GM18858 (cell line): ENCODE results near the gene DNAH12.
"Not testable (repeated sequence)": the region's sequence is repeated elsewhere in the genome, so short reads cannot be mapped to it uniquely, and the experiment has no call there.

Source experiments
- ATAC-seq: cut with Tn5 transposase; IDR thresholded peaks from one replicate; pipeline ENCODE4 v1.9.1; 2021; ENCODE audit not compliant: unreplicated experiment

The DNAH12 gene

DNA sequence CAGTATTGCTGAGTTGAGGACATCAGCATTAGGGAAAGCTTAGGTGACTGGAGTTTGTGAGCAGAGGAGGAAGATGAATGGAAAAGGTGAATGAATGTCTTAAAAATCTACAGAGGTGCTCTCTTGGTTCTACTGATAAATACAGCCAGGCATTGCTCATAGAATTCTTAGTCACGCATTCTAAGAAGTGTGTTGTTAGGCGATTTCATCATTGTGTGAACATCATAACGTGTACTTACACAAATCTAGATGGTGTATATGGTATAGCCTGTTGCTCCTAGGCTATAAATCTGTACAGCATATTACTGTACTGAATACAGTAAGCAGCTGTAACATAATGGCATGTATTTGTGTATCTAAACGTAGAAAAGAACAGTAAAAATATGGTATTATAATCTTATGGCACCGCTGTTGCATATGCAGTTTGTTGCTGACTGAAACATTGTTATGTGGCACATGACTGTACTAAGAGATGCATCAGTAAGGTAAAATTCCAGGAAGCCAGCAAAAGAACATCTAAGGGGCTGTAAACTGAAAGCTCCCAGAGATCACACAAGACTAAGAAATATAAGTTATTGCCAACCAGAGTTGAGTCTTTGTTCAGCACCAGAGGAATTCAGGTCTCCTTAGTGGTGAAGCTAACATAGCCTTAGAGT is 208.7 kb downstream of the DNAH12 start:
- ATAC-seq, result no peak

DNA sequence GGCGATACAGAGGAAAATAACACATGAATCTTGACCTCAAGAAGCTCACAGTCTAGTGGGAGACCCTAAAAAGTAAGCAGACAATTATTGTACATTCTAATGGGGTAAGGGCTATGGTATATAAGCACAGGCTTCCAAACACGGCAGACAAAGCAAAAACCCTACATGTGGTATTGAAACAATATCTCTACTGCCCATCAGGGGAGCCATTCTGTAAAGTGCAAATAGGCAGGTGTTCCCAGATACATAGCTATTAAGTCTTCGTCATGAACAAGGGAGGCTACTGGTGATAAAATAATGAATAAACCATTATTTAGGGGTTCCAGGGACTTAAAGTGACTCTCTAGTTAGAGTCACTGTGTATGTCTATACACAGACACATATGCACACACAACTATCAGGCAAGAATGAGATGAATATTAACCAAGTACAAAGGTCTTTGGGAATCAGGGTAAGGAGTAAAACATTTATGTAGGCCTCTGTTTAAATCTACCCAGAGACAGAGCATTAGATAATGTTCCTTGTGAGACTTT is 213.0 kb downstream of the DNAH12 start:
- no peak for ATAC-seq

DNA sequence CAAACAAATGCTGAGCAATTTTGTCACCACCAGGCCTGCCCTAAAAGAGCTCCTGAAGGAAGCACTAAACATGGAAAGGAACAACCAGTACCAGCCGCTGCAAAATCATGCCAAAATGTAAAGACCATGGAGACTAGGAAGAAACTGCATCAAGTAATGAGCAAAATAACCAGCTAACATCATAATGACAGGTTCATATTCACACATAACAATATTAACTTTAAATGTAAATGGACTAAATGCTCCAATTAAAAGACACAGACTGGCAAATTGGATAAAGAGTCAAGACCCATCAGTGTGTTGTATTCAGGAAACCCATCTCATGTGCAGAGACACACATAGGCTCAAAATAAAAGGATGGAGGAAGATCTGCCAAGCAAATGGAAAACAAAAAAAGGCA is 217.6 kb downstream of the DNAH12 start:
- not testable (repeated sequence) for ATAC-seq

DNA sequence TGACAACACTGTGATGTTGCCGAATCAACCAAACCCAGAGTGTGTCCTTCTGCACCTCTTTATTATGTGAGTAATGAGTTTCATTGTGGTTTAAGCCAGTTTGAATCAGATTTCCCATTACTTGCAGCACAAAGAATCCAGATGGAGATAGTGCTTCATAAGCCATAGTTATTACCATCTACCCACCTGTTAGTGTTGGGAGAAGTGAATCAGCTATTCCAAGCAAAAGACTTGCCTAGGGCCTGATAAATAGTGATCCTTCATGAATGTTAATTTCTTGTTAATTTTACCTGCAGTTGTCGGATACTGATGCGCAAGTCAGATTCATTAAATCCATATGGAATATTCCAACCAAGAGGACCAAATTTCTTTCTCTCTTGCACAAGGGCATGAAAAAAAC is 229.9 kb downstream of the DNAH12 start:
- no peak for ATAC-seq

DNA sequence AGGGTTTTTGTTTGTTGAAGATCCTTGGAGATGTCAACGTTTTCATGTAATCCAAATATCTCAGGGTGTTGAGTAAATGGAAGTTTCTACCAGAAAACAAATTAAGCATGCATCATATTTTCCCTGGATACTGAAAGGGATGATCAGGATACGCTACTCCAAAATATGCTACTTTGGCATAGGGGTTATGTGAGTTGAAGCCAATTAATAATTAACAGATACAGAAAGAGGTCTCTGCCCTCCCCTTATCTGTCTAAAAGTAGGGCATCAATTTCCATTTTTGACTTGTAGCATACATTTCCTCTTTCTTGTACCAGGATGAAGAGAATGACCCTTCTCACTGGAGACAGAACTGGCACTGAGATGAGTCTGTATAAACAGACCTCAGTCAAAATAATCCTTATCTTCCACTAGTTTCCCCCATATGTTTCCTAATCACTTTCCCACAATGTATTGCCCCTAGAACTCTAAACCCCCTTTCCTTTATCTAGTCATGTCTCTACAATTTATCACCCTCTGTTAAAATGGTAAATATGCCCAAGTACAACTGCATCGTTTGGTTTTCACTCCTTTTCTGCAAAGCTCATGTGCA is 234.3 kb downstream of the DNAH12 start:
- no peak for ATAC-seq

GRCh38 chr3:57303520-57303919 is 240.6 kb downstream of the DNAH12 start:
- not testable (repeated sequence) for ATAC-seq

- no peak for ATAC-seq
These were observed 246.1 kb downstream of the DNAH12 start for GRCh38 chr3:57298041-57298440.

DNA sequence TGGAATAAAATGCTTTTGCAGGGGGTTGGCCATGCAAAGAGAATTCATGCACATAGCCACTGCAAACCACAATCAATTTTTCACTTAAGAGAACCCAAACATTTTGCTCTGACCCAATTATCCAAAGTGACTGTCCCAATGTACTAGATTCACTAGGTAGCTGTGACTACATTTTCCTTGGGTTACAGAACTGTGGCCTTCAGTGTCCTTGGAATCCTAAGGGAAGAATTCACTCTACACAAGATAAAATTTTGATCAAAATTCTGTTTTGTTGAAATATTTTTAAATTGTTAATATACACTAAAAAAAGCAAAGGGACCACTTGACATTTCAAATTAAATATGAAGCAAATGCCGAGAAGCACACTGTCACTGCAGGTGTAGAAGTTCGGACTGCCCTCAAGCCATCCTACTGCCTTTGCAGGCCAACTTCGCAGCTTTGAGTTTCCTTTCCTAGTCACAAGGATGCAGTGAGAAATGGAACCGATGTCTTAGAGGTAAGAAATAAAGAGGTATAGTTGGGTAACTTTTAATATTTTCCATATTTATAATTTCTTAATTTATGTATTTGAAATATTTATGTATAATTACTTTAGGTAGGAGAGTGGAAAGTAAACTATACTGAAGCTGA is 251.1 kb downstream of the DNAH12 start:
- ATAC-seq, result no peak

DNA sequence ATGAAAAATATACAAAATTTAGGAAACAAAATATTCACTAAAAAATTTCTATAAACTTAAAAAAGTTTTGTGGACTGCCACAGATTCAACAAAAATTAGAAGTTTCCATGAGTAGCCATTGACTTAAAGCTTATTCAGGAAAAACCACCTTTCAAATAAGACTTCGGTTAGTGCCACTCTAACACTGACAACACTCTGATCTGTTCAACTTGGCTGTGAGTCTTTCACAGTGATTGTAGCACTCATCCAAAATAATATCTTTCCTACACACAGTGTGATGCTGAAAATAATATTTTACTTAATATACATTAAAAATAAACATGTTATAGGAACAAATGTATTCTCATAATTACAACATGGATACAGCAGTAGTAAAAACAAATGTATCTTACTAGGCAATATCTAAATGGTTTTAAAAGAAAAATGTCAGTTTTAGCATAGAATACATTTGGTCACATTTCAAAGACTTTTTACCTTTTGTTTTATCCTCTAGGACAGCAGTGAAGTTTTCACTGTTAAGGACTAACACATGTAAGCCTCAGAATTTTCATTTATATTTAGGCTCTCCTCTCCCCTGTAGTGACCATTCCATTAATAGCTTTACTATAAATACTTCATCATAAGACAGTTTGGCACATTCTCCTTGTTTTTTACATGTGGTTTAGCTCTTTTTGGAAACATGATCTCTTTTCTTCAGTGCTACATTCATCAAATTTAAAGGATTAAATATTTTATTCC is 251.8 kb downstream of the DNAH12 start, which contains the start of gene ASB14:
Gene ASB14 (minus strand): TSS at position 527 of the 738 bp plus-strand sequence. CDS start 652 bp downstream, outside the sequence.
- ATAC-seq, result no peak

DNA sequence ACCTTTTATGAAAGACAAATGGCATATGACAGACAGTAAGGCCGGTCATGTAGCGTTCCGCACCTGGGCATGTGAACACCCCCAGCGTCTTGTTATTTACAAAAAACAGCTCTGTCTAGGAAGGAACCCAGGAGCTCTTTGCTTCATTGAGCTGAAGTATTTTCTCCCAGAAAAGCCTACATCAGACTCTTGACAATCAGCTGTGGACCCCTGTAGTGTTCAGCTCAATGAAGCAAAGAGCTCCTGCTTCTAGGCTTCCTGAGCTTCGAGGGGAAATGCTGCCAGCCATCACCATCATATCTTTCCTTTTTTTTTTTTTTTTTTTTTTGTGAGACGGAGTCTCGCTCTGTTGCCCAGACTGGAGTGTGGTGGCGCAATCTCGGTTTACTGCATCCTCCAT is 255.7 kb downstream of the DNAH12 start:
- ATAC-seq, result no peak

DNA sequence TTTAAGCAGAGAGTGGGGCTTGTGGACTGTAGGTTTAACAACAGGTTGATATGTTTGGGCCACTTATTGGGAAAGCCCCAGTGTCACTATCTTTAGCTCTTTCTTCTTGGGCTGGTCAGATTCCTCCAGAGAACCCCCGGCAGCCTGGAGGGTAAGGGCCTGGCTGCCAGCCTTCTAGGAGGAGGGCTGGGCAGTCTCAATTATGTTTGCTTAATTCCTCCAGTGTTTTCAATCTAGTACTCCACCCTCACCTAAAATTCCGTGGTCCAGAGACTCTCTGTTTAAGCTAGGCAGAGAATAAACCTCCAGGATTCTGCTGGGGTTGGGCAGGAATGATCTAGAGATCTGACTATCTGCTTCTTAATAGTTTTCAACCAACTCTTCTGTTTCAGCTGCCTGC is 256.9 kb downstream of the DNAH12 start:
- no peak for ATAC-seq

- no peak for ATAC-seq
These were observed 260.8 kb downstream of the DNAH12 start for GRCh38 chr3:57283334-57283733.

DNA sequence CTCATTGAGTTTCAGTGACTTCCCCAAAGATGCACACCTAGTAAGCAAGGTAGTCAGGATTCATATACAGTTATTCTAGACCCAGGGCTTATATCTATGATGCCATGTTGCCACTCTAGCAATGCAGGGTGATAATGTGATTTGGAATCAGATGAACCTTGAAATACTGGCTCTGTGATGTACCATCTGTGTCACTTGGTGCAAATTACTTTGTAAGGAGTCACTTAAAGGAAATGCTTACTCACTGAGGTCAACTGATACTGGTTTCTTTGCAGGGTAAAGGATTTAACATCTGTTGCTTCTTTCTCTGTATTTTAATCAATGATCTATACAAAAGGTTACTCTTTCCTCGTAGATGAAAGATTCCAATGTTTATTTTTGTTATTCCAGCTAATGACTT is 262.4 kb downstream of the DNAH12 start:
- no peak for ATAC-seq

- ATAC-seq, result no peak
These were observed 264.5 kb downstream of the DNAH12 start for GRCh38 chr3:57279685-57280084.

DNA sequence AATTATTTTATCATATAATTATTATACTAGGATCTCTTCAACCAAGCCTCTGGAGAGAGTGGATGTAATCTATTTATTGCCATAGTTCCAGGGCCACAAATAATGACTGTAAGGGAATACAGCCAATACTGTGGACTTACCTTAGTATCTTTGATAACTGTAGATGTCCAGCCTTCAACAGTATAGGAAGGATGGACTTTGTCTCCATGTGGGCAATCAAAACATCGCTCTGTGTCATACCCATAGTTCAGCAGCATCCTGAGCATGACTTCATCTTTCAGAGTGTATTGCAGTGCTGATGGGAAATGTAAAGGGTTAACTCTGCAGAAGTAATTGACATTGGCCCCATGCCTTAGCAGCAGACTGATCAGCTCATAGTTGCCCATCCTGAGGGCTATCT is 265.9 kb downstream of the DNAH12 start:
- ATAC-seq, result no peak

DNA sequence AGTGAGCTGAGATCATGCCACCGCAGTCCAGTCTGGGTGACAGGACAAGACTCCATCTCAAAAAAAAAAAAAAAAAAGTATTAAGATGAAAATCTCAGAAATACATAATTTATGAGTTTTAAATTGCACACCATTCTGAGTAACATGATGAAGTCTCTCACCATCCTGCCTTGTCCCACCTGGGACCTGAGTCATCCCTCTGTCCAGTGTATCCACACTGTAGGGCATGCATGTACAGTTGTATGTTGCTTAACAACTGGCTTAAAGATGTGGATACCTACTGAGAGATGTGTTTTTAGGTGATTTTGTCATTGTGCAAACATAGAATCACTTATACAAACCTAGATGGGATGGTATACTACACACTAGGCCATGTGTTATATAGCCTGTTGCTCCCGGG is 268.8 kb downstream of the DNAH12 start:
- ATAC-seq, result no peak

DNA sequence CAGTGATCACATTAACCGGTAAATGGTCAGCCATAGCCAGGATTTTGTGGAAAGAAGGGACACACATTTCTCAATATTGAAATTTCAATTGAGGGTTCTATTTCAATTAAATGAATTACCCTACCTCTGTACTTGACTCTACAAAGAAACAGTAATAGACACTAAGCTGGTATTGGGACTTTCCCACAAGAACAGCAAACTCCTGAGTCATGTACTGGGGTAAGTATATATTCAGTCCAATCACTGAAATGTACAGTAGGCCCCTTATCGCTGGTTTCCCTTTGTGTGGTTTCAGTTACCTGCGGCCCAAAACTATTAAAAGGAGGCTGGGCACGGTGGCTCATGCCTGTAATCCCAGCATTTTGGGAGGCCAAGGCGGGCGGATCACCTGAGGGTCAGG is 269.3 kb downstream of the DNAH12 start:
- ATAC-seq, result no peak

- ATAC-seq, result no peak
These were observed 275.7 kb downstream of the DNAH12 start for GRCh38 chr3:57268416-57268815.

DNA sequence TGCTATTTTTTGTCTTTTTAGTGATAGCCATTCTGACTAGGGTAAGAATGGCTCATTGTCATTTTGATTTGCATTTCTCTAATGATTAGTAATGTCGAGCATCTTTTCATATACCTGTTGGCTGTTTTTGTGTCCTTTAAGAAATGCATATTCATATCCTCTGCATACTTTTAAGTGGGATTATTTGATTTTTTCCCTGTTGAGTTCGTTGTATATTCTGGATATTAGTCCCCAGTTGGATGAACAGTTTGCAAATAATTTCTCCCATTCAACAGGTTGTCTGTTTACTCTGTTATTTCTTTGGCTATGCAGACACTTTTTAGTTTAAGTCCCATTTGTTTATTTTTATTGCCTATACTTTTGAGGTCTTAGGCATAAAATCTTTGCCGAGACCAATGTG is 282.2 kb downstream of the DNAH12 start:
- ATAC-seq, result no peak

DNA sequence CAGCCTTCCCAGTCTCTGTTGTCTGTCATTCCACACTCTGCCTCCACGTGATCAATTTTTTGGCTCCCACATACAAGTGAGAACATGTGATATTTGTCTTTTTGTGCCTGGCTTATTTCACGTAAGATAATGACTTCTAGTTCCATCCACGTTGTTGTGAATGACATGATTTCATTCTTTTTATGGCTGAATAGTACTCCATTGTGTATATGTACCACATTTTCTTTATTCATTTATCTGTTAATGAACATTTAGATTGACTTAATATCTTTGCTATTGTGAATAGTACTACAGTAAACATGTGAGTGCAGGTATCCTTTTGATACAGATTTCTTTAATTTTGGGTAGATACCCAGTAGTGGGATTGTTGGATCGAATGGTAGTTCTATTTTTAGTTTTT is 283.0 kb downstream of the DNAH12 start:
- no peak for ATAC-seq

DNA sequence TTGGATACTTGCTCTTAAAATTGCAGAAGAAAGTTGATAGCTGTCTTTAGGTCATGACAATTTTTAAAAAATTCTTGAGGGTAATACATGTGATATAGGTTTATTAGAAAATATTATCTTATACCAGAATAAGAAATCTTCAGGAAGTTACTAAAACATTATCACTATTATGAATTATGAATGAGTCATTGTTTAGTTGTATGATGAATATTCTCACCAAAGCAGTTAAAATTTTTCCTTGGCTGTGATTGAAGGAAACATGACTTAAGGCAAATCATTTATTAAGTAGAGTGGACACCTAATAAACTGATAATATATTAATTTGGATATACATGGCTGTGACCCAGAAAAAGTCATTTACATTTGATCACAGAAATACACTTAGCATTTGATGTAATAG is 286.5 kb downstream of the DNAH12 start:
- no peak for ATAC-seq

- ATAC-seq, result no peak
These were observed 287.3 kb downstream of the DNAH12 start for GRCh38 chr3:57256844-57257243.
